LNCaP clone FGC (cell line): ENCODE measurements around the gene MLC1.

ENCODE experiments used
- DNase-seq: peaks from one replicate; pipeline ENCODE4 v3.0.0-alpha.2; 2011; ENCODE audit warnings: low read depth
- H3K4me3 ChIP-seq: 2 replicates; pipeline ENCODE4 v1.5.1; 2011; ENCODE audit warnings: mild to moderate bottlenecking, low read depth, low read length, control low read depth
- TF ChIP-seq, protein P1 (sequence below): IDR thresholded peaks from 2 replicates; pipeline ENCODE4 v1.5.1; 2012; ENCODE audit warnings: mild to moderate bottlenecking; ENCODE audit not compliant: control insufficient read depth, insufficient read depth; ENCODE audit errors: extremely low read depth

MLC1 gene

DNA sequence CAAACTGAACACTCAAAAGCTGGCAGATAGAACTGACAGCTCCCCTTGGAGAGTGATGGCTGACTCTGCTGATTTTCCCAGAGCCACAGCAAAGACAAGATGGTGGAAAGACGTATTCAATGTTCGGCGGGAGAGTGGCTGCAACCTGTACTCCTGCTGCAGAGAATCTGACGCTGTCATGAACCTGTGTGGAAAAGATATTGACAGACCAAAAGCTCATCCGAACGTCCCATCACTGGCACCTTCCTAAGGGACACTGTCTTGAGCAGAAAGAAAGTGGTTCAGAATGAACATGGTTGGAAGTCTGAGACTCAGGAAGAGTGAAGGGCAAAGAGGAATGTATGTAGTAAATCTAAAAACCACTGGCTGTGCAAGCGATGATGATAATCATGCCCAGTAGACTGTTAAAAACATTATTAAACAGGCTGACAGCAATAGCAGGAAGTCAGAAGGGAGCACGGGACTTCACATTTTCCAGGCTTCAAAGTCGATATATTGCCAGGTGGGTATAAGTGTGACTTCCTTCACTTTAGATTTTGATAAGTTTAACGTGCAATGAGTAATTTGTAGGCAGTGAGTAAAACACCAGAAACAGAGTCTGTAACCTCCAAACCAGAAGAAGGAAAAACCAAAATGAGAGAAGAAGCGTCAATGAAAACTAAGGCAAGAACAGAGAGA lies 66.5 kb downstream of the MLC1 start:
- H3K4me3 ChIP-seq, result no peak overlapping the region
- no peak for DNase-seq
- TF ChIP-seq, protein P1, sequence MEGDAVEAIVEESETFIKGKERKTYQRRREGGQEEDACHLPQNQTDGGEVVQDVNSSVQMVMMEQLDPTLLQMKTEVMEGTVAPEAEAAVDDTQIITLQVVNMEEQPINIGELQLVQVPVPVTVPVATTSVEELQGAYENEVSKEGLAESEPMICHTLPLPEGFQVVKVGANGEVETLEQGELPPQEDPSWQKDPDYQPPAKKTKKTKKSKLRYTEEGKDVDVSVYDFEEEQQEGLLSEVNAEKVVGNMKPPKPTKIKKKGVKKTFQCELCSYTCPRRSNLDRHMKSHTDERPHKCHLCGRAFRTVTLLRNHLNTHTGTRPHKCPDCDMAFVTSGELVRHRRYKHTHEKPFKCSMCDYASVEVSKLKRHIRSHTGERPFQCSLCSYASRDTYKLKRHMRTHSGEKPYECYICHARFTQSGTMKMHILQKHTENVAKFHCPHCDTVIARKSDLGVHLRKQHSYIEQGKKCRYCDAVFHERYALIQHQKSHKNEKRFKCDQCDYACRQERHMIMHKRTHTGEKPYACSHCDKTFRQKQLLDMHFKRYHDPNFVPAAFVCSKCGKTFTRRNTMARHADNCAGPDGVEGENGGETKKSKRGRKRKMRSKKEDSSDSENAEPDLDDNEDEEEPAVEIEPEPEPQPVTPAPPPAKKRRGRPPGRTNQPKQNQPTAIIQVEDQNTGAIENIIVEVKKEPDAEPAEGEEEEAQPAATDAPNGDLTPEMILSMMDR, result no peak

DNA sequence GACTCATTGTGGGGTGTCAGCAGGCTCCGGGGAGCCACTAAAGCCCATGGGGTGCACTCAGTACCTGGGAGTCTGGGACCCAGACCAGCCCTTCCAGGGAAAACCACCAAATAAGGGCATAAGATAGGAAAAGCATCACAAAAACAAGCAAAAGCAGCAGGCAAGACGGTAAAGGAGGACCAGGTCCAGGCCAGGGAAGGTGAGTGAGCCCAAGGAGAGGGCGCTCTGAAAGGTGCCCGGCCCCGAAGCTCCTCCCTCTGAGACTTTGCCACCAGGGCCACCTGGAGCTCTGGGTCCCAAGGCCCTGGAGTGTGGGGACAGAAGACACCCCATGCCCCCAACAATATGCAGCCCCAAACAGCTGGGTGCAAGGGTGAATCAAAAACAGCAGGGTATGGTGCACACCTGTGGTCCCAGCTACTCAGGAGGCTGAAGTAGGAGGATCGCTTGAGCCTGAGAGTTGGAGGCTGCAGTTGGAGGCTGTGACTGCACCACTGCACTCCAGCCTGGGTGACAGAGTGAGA lies 67.5 kb downstream of the MLC1 start:
- TF ChIP-seq, protein P1, result no peak
- no peak for DNase-seq
- no peak overlapping the region for H3K4me3 ChIP-seq

DNA sequence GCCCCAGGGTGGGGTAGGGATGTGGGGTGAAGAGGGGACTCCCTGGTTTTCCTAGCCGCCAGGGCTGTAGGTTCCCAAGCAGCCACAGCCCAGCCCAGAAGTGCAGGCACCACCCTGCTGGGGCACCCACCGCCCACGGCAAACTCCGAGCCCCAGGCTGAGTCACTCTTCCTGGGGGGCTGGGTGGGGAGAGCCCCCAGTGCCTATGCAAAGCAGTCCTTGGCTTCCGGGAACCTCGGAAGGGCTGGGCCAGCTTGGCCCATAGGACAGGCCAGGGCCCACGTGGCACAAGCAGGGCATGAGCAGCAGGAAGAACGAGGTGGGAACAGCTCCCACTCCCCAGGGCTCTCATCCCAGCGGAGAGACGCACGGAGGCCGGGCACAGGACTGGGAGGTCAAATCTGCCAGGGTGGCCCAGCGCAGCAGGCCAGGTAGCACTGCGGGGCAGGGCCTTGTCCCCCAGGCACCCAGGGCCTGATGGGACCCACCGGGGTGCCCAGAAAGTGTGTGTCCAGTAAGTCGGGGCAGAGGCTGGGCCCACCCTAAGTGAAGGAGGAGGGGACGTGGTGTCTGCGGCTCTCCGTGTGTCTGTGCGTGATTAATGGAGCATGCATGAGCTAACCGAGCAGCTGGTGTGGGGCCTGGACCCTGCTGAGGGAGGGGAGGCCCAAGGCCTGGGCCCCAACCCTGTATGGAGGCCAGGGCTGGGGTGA lies 68.1 kb downstream of the MLC1 start:
- H3K4me3 ChIP-seq, result no peak overlapping the region
- no peak for DNase-seq
- TF ChIP-seq, protein P1, result no peak

DNA sequence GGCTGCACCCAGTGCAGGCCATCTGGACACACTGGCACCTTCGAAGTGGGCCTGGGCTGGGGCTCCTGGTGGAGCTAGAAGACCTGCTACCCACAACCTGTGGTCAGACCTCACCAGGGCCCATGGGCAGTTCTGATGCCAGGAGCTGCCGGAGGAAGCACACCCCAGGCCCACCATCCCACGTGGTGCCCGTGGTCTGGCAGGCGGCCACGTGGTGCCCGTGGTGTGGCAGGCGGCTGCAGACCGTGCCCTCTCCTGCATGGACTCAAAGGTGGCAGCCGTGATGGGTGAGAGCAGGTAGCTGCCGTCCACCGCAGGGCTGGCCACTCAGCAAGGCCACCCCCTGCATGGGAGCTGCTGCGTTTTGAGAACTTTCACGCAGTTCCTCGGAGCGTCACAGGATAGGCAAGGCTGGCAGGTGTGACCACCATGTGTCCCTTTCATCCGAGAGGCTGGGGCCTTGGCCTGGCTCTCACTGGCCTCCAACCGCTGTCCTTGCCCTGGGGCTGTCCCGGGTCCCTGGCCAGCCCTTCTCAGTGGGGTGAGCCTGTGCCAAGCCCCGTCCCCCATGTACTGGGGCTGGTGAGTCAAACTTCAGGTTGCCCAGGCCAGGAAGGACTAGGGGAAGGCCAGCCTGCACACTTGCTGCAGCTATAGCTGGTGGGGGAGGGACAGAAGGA lies 68.8 kb downstream of the MLC1 start:
- TF ChIP-seq, protein P1, result no peak
- no peak for DNase-seq
- H3K4me3 ChIP-seq, result no peak overlapping the region

DNA sequence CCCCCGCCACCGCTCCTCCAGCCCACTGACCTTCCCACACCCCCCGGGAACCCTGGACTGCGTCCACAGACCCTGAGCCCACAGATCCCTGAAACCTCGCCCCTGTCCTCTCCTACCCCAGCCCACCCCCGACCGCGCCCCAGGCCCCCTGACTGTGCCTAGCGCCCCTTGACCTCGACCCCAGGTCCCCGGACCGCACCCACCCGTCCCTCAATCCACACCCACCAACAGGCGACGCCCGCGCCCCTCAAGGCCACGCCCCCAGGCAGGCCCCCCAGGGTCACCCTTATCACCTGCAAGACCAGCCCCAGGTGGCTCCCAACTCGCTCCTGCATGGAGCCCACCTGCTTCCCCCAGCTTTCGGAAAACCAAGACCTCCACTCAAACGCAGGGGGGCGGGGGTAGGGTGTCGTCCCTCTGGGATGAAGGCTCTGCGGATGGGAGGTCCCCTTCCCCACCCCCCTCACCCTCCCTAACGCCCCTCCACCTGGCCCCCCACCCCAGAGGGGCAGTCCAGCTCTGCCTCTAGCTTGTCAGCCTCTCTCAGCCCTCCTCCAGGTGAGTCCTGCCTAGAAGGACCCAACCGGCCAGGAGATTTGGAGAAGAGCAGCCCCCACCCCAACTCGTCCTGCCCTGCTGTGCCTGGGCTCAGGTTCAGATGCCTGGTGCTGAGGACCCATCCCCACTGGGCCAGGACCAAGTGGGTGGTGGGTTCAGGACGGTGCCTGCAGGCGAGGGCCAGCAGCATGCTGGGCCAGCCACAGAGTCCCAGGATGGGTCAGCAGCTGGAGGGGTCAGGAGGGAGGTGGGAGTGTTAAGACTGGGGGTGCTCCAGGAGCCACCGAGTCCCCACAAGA lies 69.5 kb downstream of the MLC1 start:
- H3K4me3 ChIP-seq, result no peak overlapping the region
- TF ChIP-seq, protein P1, result no peak
- no peak for DNase-seq

DNA sequence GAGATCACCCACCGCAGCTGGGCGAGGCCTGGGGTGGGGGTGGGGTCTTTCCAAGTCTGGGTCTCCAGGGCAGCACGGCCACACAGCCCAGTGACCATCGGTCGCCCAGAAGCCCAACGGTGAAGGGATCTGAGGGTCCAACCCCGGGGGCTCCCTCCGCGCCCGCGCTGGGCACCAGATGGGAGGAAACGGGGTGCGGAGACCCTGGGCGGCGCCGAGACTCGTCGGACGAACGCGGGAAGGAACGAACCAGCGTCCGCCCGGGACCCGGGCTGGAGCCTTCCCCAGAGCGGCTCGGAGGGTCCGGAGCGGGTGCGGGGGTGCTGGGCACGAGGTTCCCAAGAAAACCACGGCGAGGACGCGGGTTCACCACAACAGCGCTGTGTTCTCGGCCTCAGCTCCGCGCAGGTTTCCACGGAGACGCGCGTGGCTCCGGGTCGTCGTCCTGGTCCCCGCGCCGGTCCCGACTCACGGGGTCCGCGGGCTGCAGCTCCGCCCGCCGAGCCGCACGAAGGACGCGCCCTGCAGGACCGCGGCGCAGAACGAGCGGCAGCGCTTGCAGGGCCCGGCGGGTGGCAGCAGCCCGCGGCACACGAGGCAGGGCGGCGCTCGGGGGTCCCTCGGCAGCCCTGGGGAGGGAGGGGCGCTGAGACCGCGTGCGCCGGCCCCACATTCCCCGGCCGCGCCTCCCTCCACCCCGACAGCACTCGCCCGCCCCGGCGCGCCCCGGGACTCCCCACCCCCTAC lies 70.4 kb downstream of the MLC1 start:
- TF ChIP-seq, protein P1, result 0 out of 2 replicates have a peak, but pooled peaks have one; percentile 5
- DNase-seq, result no peak
- no peak overlapping the region for H3K4me3 ChIP-seq
